ENCODE data around the gene CDK5RAP2.

- TF ChIP-seq EZH2phosphoT487 (IDR thresholded peaks at IDR 0.05; ENCODE audit: insufficient read depth, low read depth) (no peak), EZH2 (IDR thresholded peaks at IDR 0.05; ENCODE audit: insufficient read depth, poor library complexity, severe bottlenecking) (no peak)
Measured at GRCh38 chr9:120432600-120432999, 147.4 kb downstream of the CDK5RAP2 start.
